ENCODE measurements around the gene EXOC1L. TPM values are rescaled to one million over a fixed set of nuclear protein-coding genes. Genes with fewer than 3 reads are reported as not detected.
"Not testable (repeated sequence)": the region's sequence is repeated elsewhere in the genome, so short reads cannot be mapped to it uniquely, and the experiment has no call there.

EXOC1L gene
- total RNA-seq, 1 donor from 2014 or later, result not detected

DNA sequence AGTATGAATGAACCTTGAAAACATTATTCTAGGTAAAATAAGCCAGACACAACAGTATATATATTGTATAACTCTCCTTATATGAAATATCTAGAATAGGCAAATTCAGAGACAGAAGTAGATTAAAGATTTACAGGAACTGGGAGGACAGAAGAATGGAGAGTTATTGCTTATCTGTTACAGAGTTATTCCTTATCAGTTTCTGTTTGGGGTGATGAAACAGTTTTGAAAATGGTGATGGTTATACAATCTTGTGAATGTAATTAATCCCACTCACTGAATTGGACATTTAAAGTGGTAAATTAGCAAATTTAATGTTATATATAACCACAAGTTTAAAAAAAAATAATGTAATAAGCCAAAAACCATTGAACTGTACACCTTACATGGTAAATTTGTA is 19.4 kb downstream of the EXOC1L start:
- DNase-seq, result no peak

DNA sequence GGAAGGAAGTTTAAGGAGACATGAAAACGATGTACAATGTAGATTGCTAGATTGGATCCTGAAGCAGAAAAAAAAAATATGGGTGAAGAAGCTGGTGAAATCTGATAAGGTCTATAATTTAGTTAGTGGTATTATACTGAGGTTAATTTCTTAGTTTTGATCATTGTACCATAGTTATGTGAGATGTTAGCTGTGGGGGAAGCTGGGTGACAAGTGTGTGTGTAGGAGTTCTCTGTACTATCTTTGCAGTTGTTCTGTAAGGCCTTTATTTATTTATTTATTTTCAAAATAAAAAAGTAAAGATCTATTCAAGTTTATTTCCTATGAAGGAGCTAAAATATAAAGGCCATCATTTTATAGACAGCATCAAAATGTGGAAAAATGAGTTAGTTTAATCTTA is 21.4 kb downstream of the EXOC1L start:
- DNase-seq, result no peak

GRCh38 chr4:55841373-55842239 is 22.0 kb downstream of the EXOC1L start:
- not testable (repeated sequence) for DNase-seq

- not testable (repeated sequence) for DNase-seq
These were observed 22.7 kb downstream of the EXOC1L start for GRCh38 chr4:55842312-55842711.

GRCh38 chr4:55849724-55850123 is 30.1 kb downstream of the EXOC1L start:
- DNase-seq, result no peak

DNA sequence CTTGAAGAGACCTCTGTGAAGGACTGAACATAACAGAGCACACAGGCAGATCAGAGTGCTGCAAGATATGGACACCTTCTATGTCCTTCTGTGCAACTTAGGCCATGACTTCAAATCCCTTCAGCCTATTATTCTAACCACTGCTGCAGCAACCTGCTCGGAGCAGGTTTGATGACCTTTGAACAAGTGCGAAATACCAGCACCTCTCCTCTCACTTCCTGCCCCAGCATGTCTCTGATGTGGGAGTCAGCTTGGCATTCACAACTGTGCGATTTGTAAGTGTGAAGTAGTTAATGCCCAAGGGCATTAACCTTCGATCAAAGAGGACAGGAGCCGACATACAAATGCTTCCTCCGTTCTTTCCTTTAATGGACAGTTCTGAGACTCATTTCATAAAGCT is 32.3 kb downstream of the EXOC1L start:
- DNase-seq, result no peak

GRCh38 chr4:55853484-55854046 is 34.0 kb downstream of the EXOC1L start, which contains the start of gene EXOC1:
EXOC1 (plus strand) TSS chr4:55853648; CDS start chr4:55858324, 4,676 bp downstream.
- peak; percentile 91 for DNase-seq

- no peak for DNase-seq
These were observed 34.5 kb downstream of the EXOC1L start for GRCh38 chr4:55854129-55854528.

GRCh38 chr4:55857586-55857985 is 38.0 kb downstream of the EXOC1L start:
- no peak for DNase-seq

- DNase-seq, result no peak
These were observed 40.1 kb downstream of the EXOC1L start for GRCh38 chr4:55859711-55860110.

DNA sequence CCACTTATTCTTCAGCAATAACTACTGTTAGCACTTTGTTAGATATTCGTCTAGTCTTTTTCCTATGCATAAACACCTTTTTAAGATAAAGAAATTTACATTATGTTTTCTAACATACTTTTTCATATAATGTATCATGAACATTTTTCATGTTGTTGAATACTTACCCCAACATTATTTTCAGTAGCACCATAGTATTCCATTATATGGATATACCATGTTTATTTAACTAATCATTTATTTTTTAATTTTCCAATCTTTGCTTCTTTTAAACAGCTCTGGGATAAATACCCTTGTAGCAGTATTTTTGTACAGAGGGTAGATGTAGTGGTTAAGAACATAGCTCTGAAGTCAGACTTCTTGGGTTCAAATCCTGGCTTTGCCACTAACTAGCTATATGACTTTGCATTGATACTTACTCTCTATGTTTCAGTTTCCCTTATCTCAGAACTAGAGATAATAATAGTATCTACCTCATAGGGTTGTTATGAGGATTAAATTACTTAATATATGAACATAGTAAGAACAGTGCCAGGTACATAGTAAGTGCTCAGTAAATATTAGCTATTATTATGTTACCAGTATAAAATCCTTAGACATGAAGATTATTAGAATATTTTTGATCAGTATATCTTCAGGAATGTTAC is 45.1 kb downstream of the EXOC1L start:
- DNase-seq, result no peak

DNA sequence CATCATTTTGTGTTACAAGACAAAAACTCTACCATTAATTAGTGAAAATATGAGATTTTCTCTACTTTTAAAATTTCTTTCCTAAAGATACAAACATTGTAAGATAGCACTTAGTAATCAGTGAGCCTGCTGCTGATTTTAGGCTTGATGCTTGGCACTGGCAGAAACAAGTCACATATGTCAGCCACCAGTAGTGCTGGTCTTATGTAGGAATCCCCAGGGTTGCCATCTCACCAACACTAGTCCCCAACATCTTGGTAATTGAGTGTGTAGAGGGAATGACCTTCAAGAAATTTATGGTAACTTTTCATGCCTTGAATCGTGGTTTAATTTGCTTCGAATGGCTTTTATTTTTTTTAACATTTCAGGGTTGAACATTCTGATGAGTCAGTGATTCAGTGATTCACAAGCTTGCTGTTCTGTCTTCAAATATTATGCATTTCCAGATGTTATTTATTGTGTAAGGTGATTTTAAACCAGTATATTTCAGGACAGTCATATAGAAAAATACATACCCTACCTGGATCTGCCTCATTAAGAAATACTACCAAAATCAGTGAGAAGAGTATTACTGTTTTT is 45.7 kb downstream of the EXOC1L start:
- no peak for DNase-seq

DNA sequence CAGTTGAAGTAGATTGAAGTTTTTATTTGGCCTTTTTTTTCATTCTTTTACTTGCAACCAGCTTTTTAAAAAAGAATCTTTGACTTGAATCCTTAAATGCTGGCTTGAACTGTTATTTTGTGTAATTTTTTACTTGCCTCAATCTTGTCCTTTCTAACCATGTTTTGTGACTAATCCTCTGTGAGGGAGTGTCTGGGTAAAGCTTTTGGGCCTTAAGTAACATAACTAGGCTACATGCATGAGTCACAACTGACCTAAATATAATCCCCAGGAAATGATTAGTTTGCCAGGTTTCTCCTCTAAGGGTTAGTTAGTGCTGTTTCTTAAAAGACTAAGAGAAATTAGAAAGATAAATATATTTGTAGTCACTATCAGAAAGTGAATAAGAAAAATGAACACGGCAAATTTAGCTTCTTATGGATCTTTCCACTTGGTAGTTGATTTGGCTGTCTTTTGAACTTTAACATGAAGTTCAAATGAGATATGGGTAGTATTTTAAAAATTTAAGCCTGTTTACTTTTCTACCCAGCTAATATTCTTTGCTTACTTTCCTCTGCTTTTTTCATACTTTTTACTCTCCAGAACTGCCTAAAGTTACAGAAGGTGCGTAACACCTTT is 46.8 kb downstream of the EXOC1L start:
- no peak for DNase-seq

GRCh38 chr4:55866973-55867574 is 47.5 kb downstream of the EXOC1L start:
- peak; percentile 6 for DNase-seq

- no peak for DNase-seq
These were observed 49.0 kb downstream of the EXOC1L start for GRCh38 chr4:55868581-55869090.

GRCh38 chr4:55871299-55871800 is 51.8 kb downstream of the EXOC1L start:
- no peak for DNase-seq

DNA sequence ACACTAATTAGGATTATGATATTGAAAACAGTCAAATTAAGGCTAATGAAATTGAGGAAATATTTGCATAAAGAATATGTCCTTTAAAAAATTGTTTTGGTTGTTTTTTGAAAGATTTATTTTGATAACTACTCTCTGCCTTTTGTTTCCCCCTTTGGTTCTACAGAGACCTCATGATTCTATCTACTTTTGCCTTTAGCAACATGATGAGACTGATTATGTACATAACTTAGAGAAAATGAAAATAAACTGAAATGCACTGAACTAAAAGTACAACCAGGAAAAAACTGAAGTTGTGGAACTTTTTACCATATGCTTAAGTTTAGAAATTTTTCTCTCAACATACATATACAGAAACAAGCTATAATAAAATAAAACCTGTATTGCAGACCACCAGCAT is 55.2 kb downstream of the EXOC1L start:
- no peak for DNase-seq

DNA sequence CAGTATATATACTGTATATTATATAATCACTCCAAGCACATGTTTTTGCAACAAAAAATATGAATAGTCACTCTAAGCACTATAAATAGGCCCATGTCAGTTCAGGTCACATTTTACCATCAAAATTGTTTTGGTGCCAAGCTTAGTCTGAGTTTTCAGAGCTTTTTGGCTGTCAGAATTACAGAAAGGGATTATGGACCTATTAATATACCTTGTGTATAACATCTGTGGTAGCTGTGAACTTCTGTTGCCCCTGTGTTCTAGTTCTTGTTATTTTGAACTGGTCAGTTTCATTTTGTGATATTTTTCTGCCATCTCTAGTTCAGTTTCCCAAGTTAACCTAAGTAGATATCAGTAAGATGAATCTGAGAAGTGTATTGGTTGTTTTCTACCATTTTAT is 56.8 kb downstream of the EXOC1L start:
- no peak for DNase-seq

- DNase-seq, result no peak
These were observed 59.6 kb downstream of the EXOC1L start for GRCh38 chr4:55879224-55879623.

- no peak for DNase-seq
These were observed 61.2 kb downstream of the EXOC1L start for GRCh38 chr4:55880652-55881280.
